AG09319 (cell line): ENCODE measurements around the gene CDK18.
"Not testable (repeated sequence)": the region's sequence is repeated elsewhere in the genome, so short reads cannot be mapped to it uniquely, and the experiment has no call there.

Experiments used
- DNase-seq: peaks from one replicate; pipeline ENCODE4 v3.0.0-alpha.2; 2010; ENCODE audit warnings: low read depth; ENCODE audit errors: extremely low read depth
- CTCF ChIP-seq: IDR thresholded peaks from 2 replicates; pipeline ENCODE4 v1.5.1; 2011; ENCODE audit warnings: low read depth, mild to moderate bottlenecking, inconsistent platforms, low read length, moderate library complexity

Gene CDK18

GRCh38 chr1:205475855-205476254 lies 28.6 kb upstream of the CDK18 start:
- DNase-seq = no peak
- no peak for TF ChIP-seq CTCF

- no peak for DNase-seq
- no peak for TF ChIP-seq CTCF
Observed at GRCh38 chr1:205476648-205477047, 27.8 kb upstream of the CDK18 start.

- no peak for TF ChIP-seq CTCF
- no peak for DNase-seq
Observed at GRCh38 chr1:205477121-205477758, 27.2 kb upstream of the CDK18 start.

GRCh38 chr1:205477759-205478247 lies 26.7 kb upstream of the CDK18 start:
- peak; percentile 28 for DNase-seq
- no peak for TF ChIP-seq CTCF

GRCh38 chr1:205478985-205479384 lies 25.5 kb upstream of the CDK18 start:
- not testable (repeated sequence) for DNase-seq

- no peak for DNase-seq
- no peak for TF ChIP-seq CTCF
Observed at GRCh38 chr1:205480349-205480985, 24.0 kb upstream of the CDK18 start.

- DNase-seq = no peak
- no peak for TF ChIP-seq CTCF
Observed at GRCh38 chr1:205481218-205481617, 23.3 kb upstream of the CDK18 start.
